ENCODE measurements around the gene NUP93. TPM values are rescaled to one million over a fixed set of nuclear protein-coding genes. Genes with fewer than 3 reads are reported as not detected.
"Not testable (repeated sequence)": the region's sequence is repeated elsewhere in the genome, so short reads cannot be mapped to it uniquely, and the experiment has no call there.

Gene NUP93
- polyA plus RNA-seq, 10 donors, result 36.8 to 52.1 (median 45.5) TPM

GRCh38 chr16:56776562-56776961 is 46.6 kb downstream of the NUP93 start:
- DNase-seq, result peak in 1 of 3 donors; percentile 22

GRCh38 chr16:56777001-56777400 is 47.1 kb downstream of the NUP93 start:
- no peak for DNase-seq

- no peak for DNase-seq
Measured at GRCh38 chr16:56777482-56777881, 47.6 kb downstream of the NUP93 start.

- DNase-seq, result no peak
Measured at GRCh38 chr16:56779906-56780305, 50.0 kb downstream of the NUP93 start.

GRCh38 chr16:56780646-56781045 is 50.7 kb downstream of the NUP93 start:
- no peak for DNase-seq

GRCh38 chr16:56781528-56781961 is 51.6 kb downstream of the NUP93 start:
- DNase-seq, result peak in 1 of 3 donors; percentile 13

- no peak for DNase-seq
Measured at GRCh38 chr16:56783344-56783743, 53.4 kb downstream of the NUP93 start.

- no peak for DNase-seq
Measured at GRCh38 chr16:56785317-56785716, 55.4 kb downstream of the NUP93 start.

GRCh38 chr16:56787167-56787566 is 57.2 kb downstream of the NUP93 start:
- DNase-seq, result no peak

- DNase-seq, result no peak
Measured at GRCh38 chr16:56788435-56788834, 58.5 kb downstream of the NUP93 start.

- DNase-seq, result peak in 2 of 3 donors; percentile 16 to 28
Measured at GRCh38 chr16:56789360-56789759, 59.4 kb downstream of the NUP93 start.

GRCh38 chr16:56792967-56793366 is 63.0 kb downstream of the NUP93 start:
- DNase-seq, result no peak

- DNase-seq, result peak in 1 of 3 donors; percentile 32
Measured at GRCh38 chr16:56793492-56793891, 63.6 kb downstream of the NUP93 start.

- no peak for DNase-seq
Measured at GRCh38 chr16:56795011-56795410, 65.1 kb downstream of the NUP93 start.

GRCh38 chr16:56797038-56797437 is 67.1 kb downstream of the NUP93 start:
- DNase-seq, result not testable (repeated sequence)

- no peak for DNase-seq
Measured at GRCh38 chr16:56797861-56798260, 67.9 kb downstream of the NUP93 start.

- no peak for DNase-seq
Measured at GRCh38 chr16:56798955-56799354, 69.0 kb downstream of the NUP93 start.

- no peak for DNase-seq
Measured at GRCh38 chr16:56800355-56800754, 70.4 kb downstream of the NUP93 start.

- no peak for DNase-seq
Measured at GRCh38 chr16:56801762-56802161, 71.8 kb downstream of the NUP93 start.

- peak in 1 of 3 donors; percentile 22 for DNase-seq
Measured at GRCh38 chr16:56807011-56807675, 77.2 kb downstream of the NUP93 start.

GRCh38 chr16:56807676-56808067 is 77.7 kb downstream of the NUP93 start:
- not testable (repeated sequence) for DNase-seq

- DNase-seq, result no peak
Measured at GRCh38 chr16:56810954-56811353, 81.0 kb downstream of the NUP93 start.

GRCh38 chr16:56811602-56812001 is 81.7 kb downstream of the NUP93 start:
- not testable (repeated sequence) for DNase-seq

- peak in 1 of 3 donors; percentile 19 for DNase-seq
Measured at GRCh38 chr16:56812884-56813283, 83.0 kb downstream of the NUP93 start.

All from muscle of back (tissue), 11 donors.